SK-N-SH (cell line): ENCODE measurements around the gene NUP188. TPM values are rescaled to one million over a fixed set of nuclear protein-coding genes. Genes with fewer than 3 reads are reported as not detected.

Experiments used
- polyA plus RNA-seq, 3 experiments: library from polyadenylated mRNA; depleted of rRNA; stranded (reverse); fragments of >200 nt; gene quantifications; 2 replicates each; pipeline ENCODE4 v1.2.3, GENCODE V29; 2012

Gene NUP188
- polyA plus RNA-seq, 1 of the 3 experiments (the other 2 are of a cell fraction), result 49.5 TPM

Other genes with a start within 250 kb of the NUP188 start
- 5.0 and 7.8 TPM in 2 replicates for gene PKN3, start 245.2 kb upstream of the NUP188 start, polyA plus RNA-seq (2012; rRNA removed)
- 36.6 and 51.3 TPM in 2 replicates for gene ZDHHC12, start 223.6 kb upstream of the NUP188 start, polyA plus RNA-seq (2012; rRNA removed)
- 25.4 and 30.9 TPM in 2 replicates for gene ZER1, start 175.8 kb upstream of the NUP188 start, polyA plus RNA-seq (2012; rRNA removed)
- gene TBC1D13, start 160.4 kb upstream of the NUP188 start, polyA plus RNA-seq (2012; rRNA removed), result 19.1 and 19.7 TPM in 2 replicates
- gene ENDOG, start 129.2 kb upstream of the NUP188 start, polyA plus RNA-seq (2012; rRNA removed), result 22.2 and 26.6 TPM in 2 replicates
- 43.5 and 44.2 TPM in 2 replicates for gene SPOUT1, start 117.9 kb upstream of the NUP188 start, polyA plus RNA-seq (2012; rRNA removed)
- gene KYAT1, start 65.7 kb upstream of the NUP188 start, polyA plus RNA-seq (2012; rRNA removed), result 9.4 and 13.3 TPM in 2 replicates
- 28.6 and 30.4 TPM in 2 replicates for gene LRRC8A, start 65.6 kb upstream of the NUP188 start, polyA plus RNA-seq (2012; rRNA removed)
- gene PHYHD1, start 26.7 kb upstream of the NUP188 start, polyA plus RNA-seq (2012; rRNA removed), result 0.19 TPM in 1 of 2 replicates, not detected in the other
- gene DOLK, start 96 bp upstream of the NUP188 start, polyA plus RNA-seq (2012; rRNA removed), result 23.1 and 31.7 TPM in 2 replicates
- gene SH3GLB2, start 80.6 kb downstream of the NUP188 start, polyA plus RNA-seq (2012; rRNA removed), result 94.4 and 111 TPM in 2 replicates
- 21.2 and 26.4 TPM in 2 replicates for gene MIGA2, start 88.9 kb downstream of the NUP188 start, polyA plus RNA-seq (2012; rRNA removed)
- 19.9 and 20.4 TPM in 2 replicates for gene DOLPP1, start 133.4 kb downstream of the NUP188 start, polyA plus RNA-seq (2012; rRNA removed)
- 29.7 and 44.5 TPM in 2 replicates for gene CRAT, start 163.1 kb downstream of the NUP188 start, polyA plus RNA-seq (2012; rRNA removed)
- gene PTPA, start 163.7 kb downstream of the NUP188 start, polyA plus RNA-seq (2012; rRNA removed), result 130 and 149 TPM in 2 replicates
- 8.9 and 16.2 TPM in 2 replicates for gene IER5L, start 230.6 kb downstream of the NUP188 start, polyA plus RNA-seq (2012; rRNA removed)